ENCODE data around the gene GALNT18. TPM values are rescaled to one million over a fixed set of nuclear protein-coding genes. Genes with fewer than 3 reads are reported as not detected.

Gene GALNT18
- total RNA-seq, 4 donors from 2014 or later = 3.5 to 31.4 (median 11.1) TPM

DNA sequence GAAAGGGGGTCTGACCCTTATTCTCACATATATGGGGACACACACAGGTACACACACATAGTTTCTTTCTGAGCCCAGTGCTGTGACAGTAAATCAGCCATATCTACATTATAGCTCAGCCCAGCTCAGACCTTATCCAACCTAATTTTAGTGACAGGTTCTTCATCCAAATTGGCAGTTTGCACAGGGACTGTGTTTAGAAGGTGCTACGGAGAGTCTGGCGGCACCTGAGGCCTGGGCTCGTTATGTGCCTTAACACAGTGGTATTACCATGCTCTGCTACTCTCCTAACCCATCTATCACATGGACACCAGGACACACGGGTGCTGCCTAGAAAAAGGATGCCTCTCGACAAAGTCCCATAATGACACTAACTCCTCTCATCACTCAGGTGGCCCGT lies 109.3 kb downstream of the GALNT18 start:
- H3K27me3 ChIP-seq = no peaks in the 10 kb centered on the region
- no peak overlapping the region for H3K4me3 ChIP-seq
- H3K4me1 ChIP-seq = no peaks in the 10 kb centered on the region
- H3K27ac ChIP-seq = no peak overlapping the region
- no peaks in the 10 kb centered on the region for H3K36me3 ChIP-seq
- no peak for DNase-seq
- H3K9me3 ChIP-seq = no peaks in the 10 kb centered on the region
- no peak for TF ChIP-seq POLR2A (IDR thresholded peaks at IDR 0.05)
- TF ChIP-seq, protein P1, sequence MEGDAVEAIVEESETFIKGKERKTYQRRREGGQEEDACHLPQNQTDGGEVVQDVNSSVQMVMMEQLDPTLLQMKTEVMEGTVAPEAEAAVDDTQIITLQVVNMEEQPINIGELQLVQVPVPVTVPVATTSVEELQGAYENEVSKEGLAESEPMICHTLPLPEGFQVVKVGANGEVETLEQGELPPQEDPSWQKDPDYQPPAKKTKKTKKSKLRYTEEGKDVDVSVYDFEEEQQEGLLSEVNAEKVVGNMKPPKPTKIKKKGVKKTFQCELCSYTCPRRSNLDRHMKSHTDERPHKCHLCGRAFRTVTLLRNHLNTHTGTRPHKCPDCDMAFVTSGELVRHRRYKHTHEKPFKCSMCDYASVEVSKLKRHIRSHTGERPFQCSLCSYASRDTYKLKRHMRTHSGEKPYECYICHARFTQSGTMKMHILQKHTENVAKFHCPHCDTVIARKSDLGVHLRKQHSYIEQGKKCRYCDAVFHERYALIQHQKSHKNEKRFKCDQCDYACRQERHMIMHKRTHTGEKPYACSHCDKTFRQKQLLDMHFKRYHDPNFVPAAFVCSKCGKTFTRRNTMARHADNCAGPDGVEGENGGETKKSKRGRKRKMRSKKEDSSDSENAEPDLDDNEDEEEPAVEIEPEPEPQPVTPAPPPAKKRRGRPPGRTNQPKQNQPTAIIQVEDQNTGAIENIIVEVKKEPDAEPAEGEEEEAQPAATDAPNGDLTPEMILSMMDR (IDR thresholded peaks at IDR 0.05) = no peak

DNA sequence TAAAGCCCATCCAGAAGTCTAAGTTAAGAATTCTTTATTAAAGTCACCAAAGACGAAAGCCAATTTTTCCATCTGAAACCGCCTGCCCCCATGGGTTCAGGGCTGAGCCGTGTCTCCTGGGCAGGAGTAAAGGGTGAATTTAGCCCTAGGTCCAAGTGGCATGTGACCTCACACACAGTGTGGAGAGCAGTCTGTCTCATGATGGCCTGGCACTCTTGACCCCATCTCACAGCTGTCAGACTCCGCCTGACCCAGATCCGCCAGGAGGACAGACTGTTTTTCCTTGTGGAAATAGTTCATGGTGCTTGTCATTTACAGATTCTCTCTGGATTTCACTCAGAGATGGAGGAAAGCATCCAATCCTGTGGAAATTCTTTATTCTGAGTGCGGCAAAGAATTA lies 109.7 kb downstream of the GALNT18 start:
- H3K4me1 ChIP-seq = no peaks in the 10 kb centered on the region
- H3K9me3 ChIP-seq = no peaks in the 10 kb centered on the region
- no peak overlapping the region for H3K4me3 ChIP-seq
- DNase-seq = no peak
- TF ChIP-seq, protein P1 (IDR thresholded peaks at IDR 0.05) = no peak
- no peak for TF ChIP-seq POLR2A (IDR thresholded peaks at IDR 0.05)
- H3K27me3 ChIP-seq = no peaks in the 10 kb centered on the region
- H3K27ac ChIP-seq = no peak overlapping the region
- H3K36me3 ChIP-seq = no peaks in the 10 kb centered on the region

DNA sequence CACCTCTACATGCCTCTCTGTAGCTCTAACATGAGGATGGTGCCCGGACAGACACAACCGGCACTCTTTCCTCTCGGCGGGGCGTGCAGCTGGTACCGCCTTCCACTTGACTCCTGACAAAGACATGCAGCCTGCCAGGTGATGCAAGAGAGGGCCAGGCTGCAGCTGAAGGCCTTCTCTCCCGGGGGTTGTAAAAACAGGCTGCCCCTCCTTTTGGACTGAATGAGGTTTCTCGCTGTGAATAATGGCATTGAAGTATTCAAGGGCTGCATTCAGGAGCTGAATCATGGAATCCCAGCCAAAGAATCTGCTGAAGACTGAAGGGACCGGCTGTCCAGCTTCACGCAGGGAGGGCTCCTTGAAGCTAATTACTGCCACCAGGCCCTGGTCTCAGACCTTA lies 110.9 kb downstream of the GALNT18 start:
- H3K27ac ChIP-seq = no peak overlapping the region
- no peaks in the 10 kb centered on the region for H3K9me3 ChIP-seq
- no peak for DNase-seq
- TF ChIP-seq, protein P1 (IDR thresholded peaks at IDR 0.05) = no peak
- TF ChIP-seq POLR2A (IDR thresholded peaks at IDR 0.05) = no peak
- no peak overlapping the region for H3K4me3 ChIP-seq
- no peaks in the 10 kb centered on the region for H3K27me3 ChIP-seq
- no peaks in the 10 kb centered on the region for H3K4me1 ChIP-seq
- no peaks in the 10 kb centered on the region for H3K36me3 ChIP-seq

DNA sequence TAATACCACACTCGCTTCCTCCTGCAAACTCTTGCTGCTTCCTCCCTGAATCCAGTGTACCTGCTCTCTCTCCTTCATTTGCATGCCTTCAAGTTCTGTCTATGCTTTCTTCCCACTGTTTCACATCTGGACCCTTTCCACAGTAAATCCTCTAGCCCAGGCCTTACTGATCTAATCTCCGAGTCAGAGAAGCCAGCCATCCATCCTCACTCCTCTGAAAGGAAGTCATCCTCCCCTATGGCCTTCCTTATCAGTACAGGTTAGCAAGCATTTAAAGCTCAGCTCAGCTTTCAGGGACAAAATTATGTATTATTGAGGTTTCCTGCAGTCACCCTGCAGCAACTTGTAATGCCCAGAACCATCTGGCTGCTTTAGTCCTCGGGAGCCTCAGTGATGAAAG lies 116.1 kb downstream of the GALNT18 start:
- Histone ChIP-seq H3K4me3 (no peak overlapping the region), H3K36me3 (no peaks in the 10 kb centered on the region), H3K27ac (no peak overlapping the region), H3K4me1 (no peaks in the 10 kb centered on the region), H3K27me3 (no peaks in the 10 kb centered on the region), H3K9me3 (no peaks in the 10 kb centered on the region)
- no peak for DNase-seq
- no peak for TF ChIP-seq POLR2A (IDR thresholded peaks at IDR 0.05)
- TF ChIP-seq, protein P1 (IDR thresholded peaks at IDR 0.05) = no peak

DNA sequence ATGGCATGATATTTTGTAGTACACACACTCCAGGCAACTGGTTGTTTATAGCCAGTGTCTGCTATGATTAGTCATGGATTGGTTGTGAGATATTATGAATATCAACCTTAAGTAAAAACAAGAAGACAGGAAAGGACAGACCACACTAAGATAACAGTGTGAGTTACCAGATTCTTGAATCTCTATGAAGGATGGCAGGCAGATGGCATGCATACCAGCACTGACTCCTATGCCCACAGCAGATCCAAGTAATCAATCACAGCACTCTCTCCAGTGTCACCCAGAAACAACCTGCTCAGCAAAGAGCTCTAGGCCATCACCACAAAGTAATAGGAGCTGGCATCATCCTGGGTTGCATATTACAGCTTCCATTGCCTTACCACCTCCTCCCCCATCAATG lies 116.6 kb downstream of the GALNT18 start:
- Histone ChIP-seq H3K4me1 (no peaks in the 10 kb centered on the region), H3K4me3 (no peak overlapping the region), H3K36me3 (no peaks in the 10 kb centered on the region), H3K27ac (no peak overlapping the region), H3K9me3 (no peaks in the 10 kb centered on the region), H3K27me3 (no peaks in the 10 kb centered on the region)
- DNase-seq = no peak
- TF ChIP-seq, protein P1 (IDR thresholded peaks at IDR 0.05) = no peak
- no peak for TF ChIP-seq POLR2A (IDR thresholded peaks at IDR 0.05)

GRCh38 chr11:11504071-11504470 lies 117.7 kb downstream of the GALNT18 start:
- Histone ChIP-seq H3K27me3 (no peaks in the 10 kb centered on the region), H3K36me3 (no peaks in the 10 kb centered on the region), H3K4me1 (no peaks in the 10 kb centered on the region), H3K27ac (no peak overlapping the region), H3K9me3 (no peaks in the 10 kb centered on the region), H3K4me3 (no peak overlapping the region)
- no peak for TF ChIP-seq POLR2A (IDR thresholded peaks at IDR 0.05)
- TF ChIP-seq, protein P1 (IDR thresholded peaks at IDR 0.05) = no peak
- peak in 1 of 3 donors; percentile 51 for DNase-seq
